Immature natural killer cell (primary cell): ENCODE results near the gene DHTKD1. TPM values are rescaled to one million over a fixed set of nuclear protein-coding genes. Genes with fewer than 3 reads are reported as not detected.
"Not testable (repeated sequence)": the region's sequence is repeated elsewhere in the genome, so short reads cannot be mapped to it uniquely, and the experiment has no call there.

ENCODE experiments used
- DNase-seq, 3 donors: peaks; one replicate each; pipeline ENCODE4 v3.0.0; 2022; ENCODE audit warnings: mixed read lengths in 1 of 3
- H3K27ac Mint-ChIP-seq, 6 donors: one replicate each; pipeline ENCODE4 v1.8.0; 2020; ENCODE audit warnings: mixed read lengths in 6 of 6, mild to moderate bottlenecking in 5 of 6, inconsistent platforms in 4 of 6, moderate library complexity in 3 of 6
- H3K27me3 Mint-ChIP-seq, 3 donors: one replicate each; pipeline ENCODE4 v1.8.0; 2020 to 2021; ENCODE audit warnings: low read depth in 3 of 3, mild to moderate bottlenecking in 3 of 3, mixed read lengths in 3 of 3, moderate library complexity in 3 of 3, inconsistent platforms in 1 of 3
- H3K36me3 Mint-ChIP-seq, 3 donors: one replicate each; pipeline ENCODE4 v1.8.0; 2020; ENCODE audit warnings: mixed read lengths in 3 of 3, inconsistent platforms in 2 of 3, mild to moderate bottlenecking in 2 of 3
- H3K4me1 Mint-ChIP-seq, 2 donors: one replicate each; pipeline ENCODE4 v1.8.0; 2020; ENCODE audit warnings: inconsistent platforms in 2 of 2, mild to moderate bottlenecking in 2 of 2, mixed read lengths in 2 of 2, moderate library complexity in 1 of 2
- H3K4me3 Mint-ChIP-seq, 5 donors: one replicate each; pipeline ENCODE4 v1.8.0; 2020; ENCODE audit warnings: mild to moderate bottlenecking in 5 of 5, mixed read lengths in 5 of 5, inconsistent platforms in 3 of 5, moderate library complexity in 3 of 5
- H3K9me3 Mint-ChIP-seq, 6 donors: one replicate each; pipeline ENCODE4 v1.8.0; 2020; ENCODE audit warnings: mild to moderate bottlenecking in 6 of 6, mixed read lengths in 6 of 6, inconsistent platforms in 4 of 6, moderate library complexity in 3 of 6
- polyA plus RNA-seq, 3 donors: library from polyadenylated mRNA; unstranded; fragments of 300-500 nt; fragmentation: Illumina TruSeq; gene quantifications; one replicate each; pipeline ENCODE4 v1.2.3, GENCODE V29; 2021

DHTKD1 gene
- polyA plus RNA-seq, 3 donors from 2014 or later, result 5.0 to 9.1 (median 7.8) TPM

- DNase-seq, result peak; percentile 40 to 50 (median 48)
- Mint-ChIP-seq H3K9me3 (no peaks in the 10 kb centered on the region), H3K27ac (peak overlapping the region; percentile 16 to 91 (median 84)), H3K36me3 (peaks cover 0 to 4% (median 0%) of the 10 kb centered on the region in 3 donors), H3K27me3 (peaks cover 0 to 10% (median 7%) of the 10 kb centered on the region in 3 donors), H3K4me3 (peak overlapping the region; percentile 86 to 92 (median 91)), H3K4me1 (peaks cover 16 to 21% of the 10 kb centered on the region in 2 donors)
These were observed 61.6 kb downstream of the DHTKD1 start for GRCh38 chr10:12130237-12130872.

GRCh38 chr10:12135631-12136030 is 66.9 kb downstream of the DHTKD1 start:
- H3K4me3 Mint-ChIP-seq, result no peak overlapping the region
- peaks cover 4 to 7% of the 10 kb centered on the region in 2 donors for H3K4me1 Mint-ChIP-seq
- H3K9me3 Mint-ChIP-seq, result no peaks in the 10 kb centered on the region
- H3K27ac Mint-ChIP-seq, result no peak overlapping the region
- no peaks in the 10 kb centered on the region for H3K27me3 Mint-ChIP-seq
- DNase-seq, result no peak
- peaks cover 0 to 10% (median 6%) of the 10 kb centered on the region in 3 donors for H3K36me3 Mint-ChIP-seq

DNA sequence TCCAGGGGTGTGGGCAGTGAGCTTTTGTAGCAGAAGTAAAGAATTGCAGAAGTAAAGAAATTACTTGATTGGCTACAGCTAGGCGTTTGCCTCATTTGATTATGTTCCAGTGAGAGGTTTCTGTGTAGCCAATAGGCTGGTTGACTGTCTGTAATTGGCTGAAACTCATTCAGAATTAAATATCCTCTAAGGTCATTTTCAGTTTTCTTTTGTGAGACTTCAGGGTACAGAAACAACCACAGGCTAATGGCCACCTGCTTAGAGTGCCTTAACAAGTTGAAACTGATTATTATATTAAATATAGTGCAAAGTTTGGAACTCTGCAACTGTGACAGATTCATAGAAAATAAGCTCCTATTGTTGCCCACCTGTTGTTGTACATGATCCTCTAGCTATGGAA is 71.3 kb downstream of the DHTKD1 start:
- H3K27me3 Mint-ChIP-seq, result no peaks in the 10 kb centered on the region
- H3K36me3 Mint-ChIP-seq, result peaks cover 6 to 24% (median 14%) of the 10 kb centered on the region in 3 donors
- H3K9me3 Mint-ChIP-seq, result no peaks in the 10 kb centered on the region
- H3K4me1 Mint-ChIP-seq, result no peaks in the 10 kb centered on the region
- H3K4me3 Mint-ChIP-seq, result no peak overlapping the region
- no peak overlapping the region for H3K27ac Mint-ChIP-seq
- DNase-seq, result no peak

DNA sequence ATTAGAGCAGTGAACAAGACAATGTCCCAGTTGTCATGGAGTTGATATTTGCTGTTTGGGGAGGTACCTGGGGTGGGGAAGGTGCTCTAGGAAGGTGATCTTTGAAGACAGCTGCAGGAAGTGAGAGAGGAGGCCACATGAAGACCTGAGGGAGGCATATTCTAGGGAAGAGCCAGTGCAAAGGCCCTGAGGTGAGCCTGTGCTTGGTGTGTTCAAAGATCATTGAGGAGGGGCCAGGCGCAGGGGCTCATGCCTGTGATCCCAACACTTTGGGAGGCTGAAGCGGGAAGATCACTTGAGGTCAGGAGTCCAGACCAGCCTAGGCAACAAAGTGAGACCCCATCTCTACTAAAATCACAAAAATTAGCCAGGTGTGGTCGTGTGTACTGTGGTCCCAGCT is 75.8 kb downstream of the DHTKD1 start:
- DNase-seq, result no peak
- Mint-ChIP-seq H3K4me3 (no peak overlapping the region), H3K36me3 (peaks cover 11 to 26% (median 15%) of the 10 kb centered on the region in 3 donors), H3K27me3 (peaks cover 0 to 2% (median 0%) of the 10 kb centered on the region in 3 donors), H3K4me1 (no peaks in the 10 kb centered on the region), H3K9me3 (no peaks in the 10 kb centered on the region), H3K27ac (peak overlapping the region in 1 of 6 donors; percentile 43)

DNA sequence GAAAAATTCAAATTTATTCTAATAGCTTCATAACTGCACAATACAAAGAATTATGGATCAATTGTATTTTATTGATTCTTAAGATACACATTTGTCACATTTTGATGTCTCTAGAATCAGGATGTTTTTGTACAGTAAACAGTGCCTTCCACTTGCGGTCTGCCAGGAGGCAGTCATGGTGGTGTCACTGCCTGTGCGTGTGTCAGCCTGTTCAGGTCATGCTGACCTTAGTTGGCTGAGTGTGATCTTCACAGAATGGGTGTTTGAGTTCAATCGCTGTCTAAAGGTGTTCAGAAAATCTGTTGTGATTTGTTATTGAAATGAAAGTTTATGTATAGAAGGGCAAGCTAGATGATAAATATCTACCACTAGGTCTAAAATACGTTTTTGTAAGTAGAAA is 81.4 kb downstream of the DHTKD1 start:
- peaks cover 13 to 31% (median 26%) of the 10 kb centered on the region in 3 donors for H3K36me3 Mint-ChIP-seq
- H3K27me3 Mint-ChIP-seq, result peaks cover 0 to 2% (median 0%) of the 10 kb centered on the region in 3 donors
- no peak overlapping the region for H3K4me3 Mint-ChIP-seq
- no peaks in the 10 kb centered on the region for H3K4me1 Mint-ChIP-seq
- no peaks in the 10 kb centered on the region for H3K9me3 Mint-ChIP-seq
- H3K27ac Mint-ChIP-seq, result no peak overlapping the region
- no peak for DNase-seq

DNA sequence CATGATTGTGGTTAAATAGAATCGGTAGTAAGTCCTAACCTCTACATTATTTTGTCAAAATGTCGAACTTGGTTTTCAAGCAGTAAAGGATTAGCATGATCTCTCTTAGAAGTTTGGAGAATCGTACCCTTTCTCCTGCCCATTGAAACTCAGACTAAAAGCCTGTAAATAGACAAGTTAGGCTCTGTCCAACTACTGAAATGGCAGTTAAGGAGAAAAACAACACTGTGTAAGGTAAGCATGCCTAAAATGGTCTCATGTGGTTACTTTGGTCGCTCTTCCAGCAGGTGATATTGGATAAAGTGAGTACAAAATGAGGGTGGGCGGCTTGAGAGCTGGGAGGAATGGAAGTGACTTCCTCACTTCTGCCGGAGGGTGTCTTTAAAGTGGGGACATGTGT is 85.8 kb downstream of the DHTKD1 start:
- H3K9me3 Mint-ChIP-seq, result peaks cover 0 to 2% (median 0%) of the 10 kb centered on the region in 6 donors
- H3K36me3 Mint-ChIP-seq, result peaks cover 14 to 50% (median 31%) of the 10 kb centered on the region in 3 donors
- no peak overlapping the region for H3K4me3 Mint-ChIP-seq
- H3K27me3 Mint-ChIP-seq, result no peaks in the 10 kb centered on the region
- no peaks in the 10 kb centered on the region for H3K4me1 Mint-ChIP-seq
- DNase-seq, result no peak
- no peak overlapping the region for H3K27ac Mint-ChIP-seq

- H3K27me3 Mint-ChIP-seq, result no peaks in the 10 kb centered on the region
- H3K4me3 Mint-ChIP-seq, result no peak overlapping the region
- H3K4me1 Mint-ChIP-seq, result no peaks in the 10 kb centered on the region
- no peak overlapping the region for H3K27ac Mint-ChIP-seq
- peaks cover 0 to 2% (median 0%) of the 10 kb centered on the region in 6 donors for H3K9me3 Mint-ChIP-seq
- peaks cover 11 to 47% (median 23%) of the 10 kb centered on the region in 3 donors for H3K36me3 Mint-ChIP-seq
- no peak for DNase-seq
These were observed 87.8 kb downstream of the DHTKD1 start for GRCh38 chr10:12156367-12157123.

DNA sequence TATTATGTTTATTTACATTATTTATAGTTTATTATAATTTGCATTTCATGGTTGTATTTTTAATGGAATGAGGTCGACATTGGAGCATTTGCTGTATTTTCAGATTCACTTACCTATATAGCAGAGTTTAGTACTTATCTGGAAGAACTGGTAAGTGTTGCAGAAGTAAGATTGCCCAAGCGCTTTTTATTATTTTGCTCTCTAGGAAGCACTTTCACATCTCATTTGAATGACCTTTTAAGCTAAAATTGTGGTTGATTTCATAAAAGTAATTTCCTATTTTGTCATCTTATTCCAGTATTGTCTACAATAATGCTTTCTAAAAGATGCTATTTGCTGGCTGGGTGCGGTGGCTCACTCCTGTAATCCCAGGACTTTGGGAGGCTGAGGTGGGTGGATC is 89.4 kb downstream of the DHTKD1 start:
- Mint-ChIP-seq H3K4me3 (no peak overlapping the region), H3K4me1 (no peaks in the 10 kb centered on the region), H3K9me3 (peaks cover 0 to 2% (median 0%) of the 10 kb centered on the region in 6 donors), H3K27ac (no peak overlapping the region), H3K27me3 (no peaks in the 10 kb centered on the region), H3K36me3 (peaks cover 11 to 57% (median 21%) of the 10 kb centered on the region in 3 donors)
- no peak for DNase-seq

- Mint-ChIP-seq H3K36me3 (peaks cover 12 to 54% (median 14%) of the 10 kb centered on the region in 3 donors), H3K4me3 (no peak overlapping the region), H3K9me3 (peaks cover 0 to 2% (median 0%) of the 10 kb centered on the region in 6 donors), H3K27me3 (no peaks in the 10 kb centered on the region), H3K4me1 (no peaks in the 10 kb centered on the region), H3K27ac (no peak overlapping the region)
- DNase-seq, result no peak
These were observed 91.9 kb downstream of the DHTKD1 start for GRCh38 chr10:12160664-12161063.

DNA sequence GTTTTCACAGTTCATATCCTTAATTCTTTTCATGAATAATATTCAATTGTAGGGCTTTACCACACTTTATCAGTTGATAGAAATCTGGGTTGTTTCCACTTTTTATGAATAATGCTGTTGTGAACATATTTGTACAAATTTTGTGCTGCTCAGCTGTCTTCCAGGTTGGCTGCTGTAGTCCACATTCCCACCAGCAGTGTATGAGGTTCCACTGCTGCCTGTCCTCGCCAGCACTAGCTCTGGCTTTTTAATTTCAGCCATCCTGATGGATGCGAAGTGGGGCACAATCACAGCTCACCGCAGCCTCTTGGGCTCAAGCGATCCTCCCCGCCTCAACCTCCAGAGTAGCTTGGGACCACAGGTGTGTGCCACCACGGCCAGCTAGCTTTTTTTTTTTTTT is 94.2 kb downstream of the DHTKD1 start:
- DNase-seq, result no peak
- Mint-ChIP-seq H3K4me3 (no peak overlapping the region), H3K36me3 (peaks cover 4 to 41% (median 12%) of the 10 kb centered on the region in 3 donors), H3K27me3 (no peaks in the 10 kb centered on the region), H3K9me3 (no peaks in the 10 kb centered on the region), H3K4me1 (no peaks in the 10 kb centered on the region), H3K27ac (no peak overlapping the region)

GRCh38 chr10:12164085-12164484 is 95.3 kb downstream of the DHTKD1 start:
- Mint-ChIP-seq H3K27ac (peak overlapping the region in 1 of 6 donors; percentile 64), H3K27me3 (no peaks in the 10 kb centered on the region), H3K4me3 (no peak overlapping the region), H3K9me3 (no peaks in the 10 kb centered on the region), H3K4me1 (no peaks in the 10 kb centered on the region), H3K36me3 (peaks cover 6 to 42% (median 14%) of the 10 kb centered on the region in 3 donors)
- no peak for DNase-seq

- Mint-ChIP-seq H3K36me3 (peaks cover 10 to 43% (median 16%) of the 10 kb centered on the region in 3 donors), H3K4me1 (no peaks in the 10 kb centered on the region), H3K9me3 (no peaks in the 10 kb centered on the region), H3K27ac (peak overlapping the region in 3 of 6 donors; percentile 43 to 49 (median 49)), H3K4me3 (no peak overlapping the region), H3K27me3 (no peaks in the 10 kb centered on the region)
- DNase-seq, result no peak
These were observed 96.3 kb downstream of the DHTKD1 start for GRCh38 chr10:12165036-12165435.

- Mint-ChIP-seq H3K27ac (peak overlapping the region in 1 of 6 donors; percentile 17), H3K4me1 (no peaks in the 10 kb centered on the region), H3K9me3 (no peaks in the 10 kb centered on the region), H3K4me3 (no peak overlapping the region), H3K27me3 (no peaks in the 10 kb centered on the region), H3K36me3 (peaks cover 12 to 52% (median 17%) of the 10 kb centered on the region in 3 donors)
- DNase-seq, result no peak
These were observed 97.4 kb downstream of the DHTKD1 start for GRCh38 chr10:12165999-12166775.

- H3K36me3 Mint-ChIP-seq, result peaks cover 23 to 45% (median 24%) of the 10 kb centered on the region in 3 donors
These were observed 102.8 kb downstream of the DHTKD1 start for GRCh38 chr10:12171512-12171911.

More at GRCh38 chr10:12171512-12171911, 102.8 kb downstream of the DHTKD1 start:
- not testable (repeated sequence) for H3K27me3 Mint-ChIP-seq, H3K9me3 Mint-ChIP-seq, H3K4me1 Mint-ChIP-seq, H3K4me3 Mint-ChIP-seq, DNase-seq, H3K27ac Mint-ChIP-seq
